GM21447 (cell line): ENCODE measurements around the gene ZMYM2.
"Not testable (repeated sequence)": the region's sequence is repeated elsewhere in the genome, so short reads cannot be mapped to it uniquely, and the experiment has no call there.

Experiments used
- ATAC-seq: cut with Tn5 transposase; IDR thresholded peaks from one replicate; pipeline ENCODE4 v1.9.1; 2021; ENCODE audit not compliant: unreplicated experiment

The ZMYM2 gene

GRCh38 chr13:19982447-19983043 is 24.0 kb downstream of the ZMYM2 start:
- ATAC-seq = no peak

- peak; percentile 87 for ATAC-seq
Observed at GRCh38 chr13:19984430-19985218, 26.1 kb downstream of the ZMYM2 start.

- ATAC-seq = no peak
Observed at GRCh38 chr13:19985219-19985556, 26.7 kb downstream of the ZMYM2 start.

- ATAC-seq = no peak
Observed at GRCh38 chr13:19991531-19991930, 33.0 kb downstream of the ZMYM2 start.

- ATAC-seq = no peak
Observed at GRCh38 chr13:19993024-19993423, 34.5 kb downstream of the ZMYM2 start.

- no peak for ATAC-seq
Observed at GRCh38 chr13:19998960-19999359, 40.4 kb downstream of the ZMYM2 start.

- ATAC-seq = no peak
Observed at GRCh38 chr13:20000062-20000552, 41.6 kb downstream of the ZMYM2 start.

- ATAC-seq = no peak
Observed at GRCh38 chr13:20001366-20002190, 43.1 kb downstream of the ZMYM2 start.

GRCh38 chr13:20002787-20003186 is 44.3 kb downstream of the ZMYM2 start:
- ATAC-seq = no peak

- no peak for ATAC-seq
Observed at GRCh38 chr13:20006206-20006605, 47.7 kb downstream of the ZMYM2 start.

- ATAC-seq = no peak
Observed at GRCh38 chr13:20015763-20016162, 57.2 kb downstream of the ZMYM2 start.

GRCh38 chr13:20016649-20017364 is 58.3 kb downstream of the ZMYM2 start:
- no peak for ATAC-seq

GRCh38 chr13:20017365-20017711 is 58.8 kb downstream of the ZMYM2 start:
- ATAC-seq = no peak

GRCh38 chr13:20019043-20019442 is 60.5 kb downstream of the ZMYM2 start:
- no peak for ATAC-seq

GRCh38 chr13:20024702-20025101 is 66.2 kb downstream of the ZMYM2 start:
- no peak for ATAC-seq

- no peak for ATAC-seq
Observed at GRCh38 chr13:20028953-20029352, 70.4 kb downstream of the ZMYM2 start.

GRCh38 chr13:20033486-20033885 is 75.0 kb downstream of the ZMYM2 start:
- ATAC-seq = no peak

- no peak for ATAC-seq
Observed at GRCh38 chr13:20035130-20035529, 76.6 kb downstream of the ZMYM2 start.

GRCh38 chr13:20037908-20038307 is 79.4 kb downstream of the ZMYM2 start:
- ATAC-seq = no peak

- ATAC-seq = not testable (repeated sequence)
Observed at GRCh38 chr13:20042603-20043002, 84.1 kb downstream of the ZMYM2 start.
